A172 (cell line): ENCODE data around the gene LRP1. TPM values are rescaled to one million over a fixed set of nuclear protein-coding genes. Genes with fewer than 3 reads are reported as not detected.

Experiments
- DNase-seq: peaks from one replicate; pipeline ENCODE4 v3.0.0-alpha.2; 2015; ENCODE audit warnings: low spot score
- total RNA-seq: library from RNA; depleted of rRNA; stranded (reverse); fragments of >200 nt; shearing (Covaris generic); gene quantifications from 2 replicates; pipeline ENCODE4 v1.2.3, GENCODE V29; 2014; rRNA removed

The LRP1 gene
- total RNA-seq, 1 experiment from 2014 or later = 35.5 TPM

DNA sequence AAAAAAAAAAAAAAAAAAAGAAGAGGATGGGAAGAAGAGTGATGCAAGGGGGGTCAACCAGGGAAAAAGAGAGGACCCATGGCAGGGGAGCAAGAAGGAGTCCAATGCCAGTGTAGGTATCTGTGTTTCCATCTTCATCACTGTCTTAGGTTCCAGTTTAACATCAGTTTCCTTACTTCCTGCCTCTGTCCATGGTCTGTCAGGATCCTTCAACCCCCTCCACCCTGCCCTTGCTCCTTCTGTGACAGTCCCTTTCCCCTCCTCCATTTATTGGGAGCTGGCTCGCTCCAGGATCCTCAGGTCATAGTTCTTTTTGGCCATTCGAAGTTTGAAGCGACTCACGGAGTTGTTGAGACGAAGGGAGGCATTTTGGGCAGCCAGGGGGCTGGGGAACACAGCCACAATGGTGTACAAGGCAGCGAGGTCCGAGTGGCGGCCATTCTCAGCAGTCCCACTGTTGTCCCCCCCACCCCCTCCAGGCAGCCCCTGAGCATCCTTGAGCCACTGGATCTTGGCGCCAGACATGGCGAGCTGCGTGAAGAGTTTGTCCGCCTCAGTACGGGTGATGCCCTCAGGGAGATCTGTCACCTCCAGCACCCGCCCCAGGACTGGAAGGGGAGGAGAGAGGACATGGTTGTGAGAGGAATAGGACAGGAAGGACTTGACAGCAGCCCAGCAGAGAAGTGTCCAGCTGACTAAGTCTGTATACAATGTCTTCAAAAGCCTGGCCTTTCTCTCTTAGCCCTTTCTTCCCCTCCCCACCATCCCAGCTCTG, 126.4 kb downstream of the LRP1 start:
- DNase-seq = no peak

DNA sequence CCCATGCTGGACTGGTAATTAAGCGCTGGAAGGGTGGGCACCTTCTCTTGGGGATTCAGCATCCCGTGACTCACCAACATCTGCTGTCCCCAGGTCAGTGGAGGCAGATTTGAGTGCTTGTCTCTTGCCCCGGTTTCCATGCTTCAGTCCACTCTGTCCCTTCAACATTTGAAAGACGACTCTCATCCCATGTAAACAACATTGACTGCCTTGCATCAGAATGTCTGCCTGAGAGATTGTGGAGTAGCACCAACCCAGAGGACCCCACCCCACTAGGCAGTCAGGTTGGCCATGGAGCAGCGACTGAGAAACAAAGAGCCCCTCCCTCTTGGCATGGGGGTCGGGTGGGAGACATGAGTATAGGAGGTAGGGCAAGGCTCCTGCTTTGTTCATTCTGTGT, 127.6 kb downstream of the LRP1 start:
- DNase-seq = no peak

DNA sequence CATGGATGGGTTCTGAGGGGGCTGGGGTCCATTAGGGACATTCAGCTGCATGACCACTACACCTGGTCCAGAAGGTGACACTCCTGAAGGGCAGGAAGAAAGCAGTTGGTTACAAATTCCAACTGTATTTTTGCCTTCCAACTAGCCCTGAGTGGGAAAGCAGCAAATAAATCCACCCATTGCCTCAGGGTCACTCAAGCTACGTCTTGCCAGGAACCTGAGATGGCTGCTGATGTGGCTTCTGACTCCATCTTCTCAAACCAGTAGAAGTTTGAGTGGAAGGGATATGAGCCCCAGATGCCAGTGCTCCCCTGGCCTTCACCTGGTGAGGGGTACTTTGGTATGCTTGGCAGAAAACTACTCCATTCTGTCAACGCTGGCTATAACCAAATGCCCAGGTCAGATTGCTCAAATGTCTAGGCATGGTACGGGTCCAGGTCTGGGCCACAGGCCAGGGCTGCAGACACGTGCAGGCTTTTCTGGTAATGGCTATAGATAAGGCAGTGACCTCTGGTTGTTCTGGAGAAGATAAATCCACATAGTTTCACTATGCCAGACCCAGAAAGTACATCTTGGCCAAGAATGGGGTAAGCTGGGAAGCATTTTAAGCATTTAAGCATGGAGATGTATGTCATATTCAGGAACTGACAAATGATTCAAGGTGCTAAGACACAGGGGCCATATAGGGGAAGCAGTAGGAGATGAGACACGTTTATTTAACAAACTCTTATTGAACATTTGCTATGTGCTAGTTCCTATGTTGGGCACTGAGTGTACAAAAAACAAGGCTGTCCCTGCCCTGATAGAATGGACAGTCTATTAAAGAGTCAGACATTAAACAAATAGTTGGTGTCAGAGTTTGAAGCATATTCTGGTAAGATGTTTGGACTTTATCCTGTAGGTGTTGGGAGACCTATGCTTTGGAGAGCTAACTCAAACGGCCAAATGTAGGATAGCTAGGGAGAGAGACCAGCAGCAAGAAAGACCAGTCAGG, 131.0 kb downstream of the LRP1 start:
- DNase-seq = no peak

DNA sequence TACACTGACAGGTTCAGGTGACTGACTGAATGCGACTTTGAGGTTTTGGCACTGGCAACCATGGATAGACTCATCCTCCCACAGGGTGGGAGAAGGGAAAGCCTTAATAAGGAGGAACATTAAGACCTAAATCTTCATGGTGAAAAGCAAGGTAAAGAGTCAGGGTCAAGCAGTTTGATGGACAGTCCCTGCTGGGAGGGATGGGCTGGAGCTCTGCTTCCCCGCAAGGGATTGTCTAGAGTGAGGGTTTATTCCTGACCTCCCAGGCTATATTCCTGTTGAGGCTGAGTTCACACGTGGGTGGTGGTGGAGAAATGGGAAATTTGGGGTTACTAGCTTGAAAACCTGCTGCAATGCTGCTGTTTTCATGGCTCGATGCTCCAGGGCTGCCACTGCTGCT, 132.1 kb downstream of the LRP1 start:
- DNase-seq = no peak

DNA sequence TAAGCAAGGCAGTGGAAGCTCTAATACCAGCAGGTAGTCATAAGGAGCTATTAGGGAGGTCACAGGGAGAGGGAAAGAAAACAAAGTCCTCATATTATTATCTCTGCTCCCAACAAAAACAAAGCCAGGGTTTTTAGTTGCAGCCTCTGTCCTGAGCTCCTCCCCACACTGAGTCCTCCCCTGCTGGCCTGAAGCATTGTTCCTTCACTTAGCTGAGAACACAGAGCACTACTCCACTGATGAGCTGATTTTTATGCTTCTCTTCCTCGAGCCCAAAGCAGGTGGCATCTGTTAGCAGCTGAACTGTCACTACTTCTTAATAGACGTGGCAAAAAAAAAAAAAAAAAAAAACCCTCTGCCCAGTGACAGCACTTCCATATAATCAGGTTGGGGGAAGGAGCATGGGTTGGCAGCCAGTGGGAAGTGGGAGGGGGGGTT, 133.2 kb downstream of the LRP1 start:
- no peak for DNase-seq

DNA sequence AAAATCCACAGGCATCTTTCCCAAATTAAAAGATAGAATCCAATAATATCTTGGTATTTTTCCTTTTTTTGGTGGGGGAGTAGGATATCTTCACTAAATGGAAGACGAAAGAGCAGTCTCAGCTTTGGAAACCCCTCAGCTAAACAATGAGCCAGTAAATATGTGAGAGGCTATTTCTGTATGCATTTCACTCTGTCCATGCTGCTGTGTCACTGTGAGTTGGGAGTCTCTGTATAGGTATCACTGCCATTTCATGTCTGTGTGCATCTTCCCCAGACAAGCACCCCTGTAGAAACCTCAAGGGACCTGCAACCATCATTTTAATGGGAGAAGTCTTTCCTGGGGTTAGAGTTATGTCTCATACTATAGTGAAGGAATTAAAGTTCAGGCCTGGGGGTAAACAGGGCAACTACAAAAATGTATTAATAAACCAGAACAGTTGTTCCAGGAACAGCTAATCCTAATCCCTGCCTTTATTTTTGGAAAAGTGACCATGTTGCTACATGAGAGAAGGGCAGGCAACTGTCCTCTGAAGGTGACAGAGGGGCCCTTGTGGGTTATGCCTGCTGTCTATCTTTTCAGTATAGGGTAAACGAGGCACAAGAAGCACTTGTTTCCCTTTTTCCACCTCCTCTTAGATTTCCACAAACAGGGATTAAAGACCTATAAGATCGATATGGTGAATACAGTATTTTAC, 134.0 kb downstream of the LRP1 start:
- no peak for DNase-seq

Other genes with a start within 250 kb of the LRP1 start
- gene SDR9C7, start 194.1 kb upstream of the LRP1 start, total RNA-seq = 0.12 TPM in 1 of 2 replicates, not detected in the other
- not detected in 2 replicates for gene RDH16, start 170.9 kb upstream of the LRP1 start, total RNA-seq
- gene ZBTB39, start 121.9 kb upstream of the LRP1 start, total RNA-seq = 3.7 and 4.7 TPM in 2 replicates
- not detected in 2 replicates for gene TAC3, start 112.0 kb upstream of the LRP1 start, total RNA-seq
- not detected in 2 replicates for gene MYO1A, start 78.4 kb upstream of the LRP1 start, total RNA-seq
- gene NEMP1, start 49.7 kb upstream of the LRP1 start, total RNA-seq = 26.3 and 28.0 TPM in 2 replicates
- gene NAB2, start 39.4 kb upstream of the LRP1 start, total RNA-seq = 18.9 and 22.4 TPM in 2 replicates
- 15.2 and 18.4 TPM in 2 replicates for gene STAT6, start 17.1 kb upstream of the LRP1 start, total RNA-seq
- gene LRP1-AS, start 19.1 kb downstream of the LRP1 start, total RNA-seq = not detected in 2 replicates
- 5.3 and 5.8 TPM in 2 replicates for gene NXPH4, start 88.3 kb downstream of the LRP1 start, total RNA-seq
- 208 and 223 TPM in 2 replicates for gene SHMT2, start 101.2 kb downstream of the LRP1 start, total RNA-seq
- 0.59 and 0.89 TPM in 2 replicates for gene STAC3, start 122.7 kb downstream of the LRP1 start, total RNA-seq